MCF 10A (cell line): ENCODE results near the gene TNPO3. TPM values are rescaled to one million over a fixed set of nuclear protein-coding genes. Genes with fewer than 3 reads are reported as not detected.

Source experiments
- BruUV-seq: library from RNA; stranded (reverse); fragments of 400-500 nt; replicated peaks from 2 replicates; lab custom pipeline; 2021; lab: Mats Ljungman, UMichigan
- CTCF ChIA-PET: fragments of 300-600 bp; sonication (Branson Sonifier 250); formaldehyde crosslinking; extraction: SDS; loops from one replicate; lab custom pipeline; 2021; ENCODE audit warnings: antibody characterized with exemption, inconsistent platforms; lab: Yijun Ruan, JAX
- POLR2A ChIA-PET: fragments of 300-600, 350-650 bp; sonication (Branson Sonifier 250); formaldehyde crosslinking; extraction: SDS; loops from one replicate; lab custom pipeline; 2020; ENCODE audit warnings: antibody characterized with exemption, inconsistent platforms; lab: Yijun Ruan, JAX
- DNase-seq: peaks from one replicate; pipeline ENCODE4 v3.0.0-alpha.2; 2018; ENCODE audit not compliant: unreplicated experiment
- H3K27ac Mint-ChIP-seq: one replicate; pipeline ENCODE4 v1.8.0; 2022; ENCODE audit warnings: mild to moderate bottlenecking, low read depth, mixed read lengths; ENCODE audit not compliant: unreplicated experiment
- H3K27me3 Mint-ChIP-seq: one replicate; pipeline ENCODE4 v1.8.0; 2022; ENCODE audit warnings: mixed read lengths; ENCODE audit not compliant: insufficient read depth, unreplicated experiment
- H3K36me3 Mint-ChIP-seq: one replicate; pipeline ENCODE4 v1.8.0; 2022; ENCODE audit warnings: mild to moderate bottlenecking, moderate library complexity, mixed read lengths; ENCODE audit not compliant: insufficient read depth, unreplicated experiment
- H3K4me1 Mint-ChIP-seq: one replicate; pipeline ENCODE4 v1.8.0; 2022; ENCODE audit warnings: mixed read lengths; ENCODE audit not compliant: insufficient read depth, unreplicated experiment
- H3K4me3 Mint-ChIP-seq: one replicate; pipeline ENCODE4 v1.8.0; 2022; ENCODE audit warnings: mild to moderate bottlenecking, moderate library complexity, mixed read lengths; ENCODE audit not compliant: unreplicated experiment
- H3K9me3 Mint-ChIP-seq: one replicate; pipeline ENCODE4 v1.8.0; 2022; ENCODE audit warnings: mixed read lengths; ENCODE audit not compliant: unreplicated experiment
- intact Hi-C: fragments of 100-400 bp; cut with micrococcal nuclease; formaldehyde crosslinking; loops from 2 replicates; pipeline ENCODE4 v1.14.1; 2022
- total RNA-seq: library from RNA; stranded (reverse); gene quantifications from 2 replicates; pipeline ENCODE4 v1.2.3, GENCODE V29; 2022
- TF ChIP-seq, protein P1 (sequence below): fragments of 200-600 bp; IDR thresholded peaks from one replicate; pipeline ENCODE4 v1.8.0; 2022; ENCODE audit warnings: antibody characterized with exemption, mild to moderate bottlenecking; ENCODE audit not compliant: unreplicated experiment

TNPO3 gene
- total RNA-seq, 1 experiment from 2014 or later: 42.3 TPM

DNA sequence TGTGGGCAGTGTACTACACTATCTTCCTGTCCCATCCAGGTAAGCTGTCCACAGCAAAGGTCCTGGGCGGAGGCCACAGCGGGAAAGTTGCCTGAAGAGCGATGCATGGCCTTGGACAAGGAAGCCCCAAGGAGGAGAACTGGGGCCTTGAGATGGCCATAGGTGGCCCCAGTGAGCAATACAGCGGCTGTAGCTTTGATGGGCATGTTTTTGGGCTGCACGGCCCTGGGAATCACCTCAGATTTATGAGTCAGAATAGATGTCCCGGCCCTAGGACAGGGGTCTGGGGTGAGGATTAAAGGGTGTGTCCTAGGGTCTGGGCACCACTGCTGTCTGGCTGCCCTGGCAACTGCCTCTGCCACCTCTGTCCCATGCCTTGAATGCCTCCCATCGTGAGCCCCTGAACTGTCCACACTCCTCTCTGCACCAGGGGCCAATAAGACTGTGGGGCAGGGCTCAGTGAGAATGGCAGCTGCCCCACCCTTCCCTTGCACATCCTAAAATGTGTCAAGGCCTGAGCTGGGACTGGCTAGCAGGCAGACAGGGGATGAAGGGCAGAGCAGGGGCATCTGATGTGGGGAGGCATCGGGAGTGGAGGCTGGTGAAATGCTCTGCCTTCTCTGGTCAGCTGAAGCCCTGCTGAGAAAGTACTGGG, 126.6 kb downstream of the TNPO3 start:
- POLR2A ChIA-PET: no interaction called here
- H3K9me3 Mint-ChIP-seq: no peaks in the 10 kb centered on the region
- no peak overlapping the region for H3K4me3 Mint-ChIP-seq
- CTCF ChIA-PET: interaction anchor here (0.7 kb wide), 1 partner anchor 502 kb away, joined by 3 read pairs; no protein-coding TSS in a partner anchor
- TF ChIP-seq, protein P1, sequence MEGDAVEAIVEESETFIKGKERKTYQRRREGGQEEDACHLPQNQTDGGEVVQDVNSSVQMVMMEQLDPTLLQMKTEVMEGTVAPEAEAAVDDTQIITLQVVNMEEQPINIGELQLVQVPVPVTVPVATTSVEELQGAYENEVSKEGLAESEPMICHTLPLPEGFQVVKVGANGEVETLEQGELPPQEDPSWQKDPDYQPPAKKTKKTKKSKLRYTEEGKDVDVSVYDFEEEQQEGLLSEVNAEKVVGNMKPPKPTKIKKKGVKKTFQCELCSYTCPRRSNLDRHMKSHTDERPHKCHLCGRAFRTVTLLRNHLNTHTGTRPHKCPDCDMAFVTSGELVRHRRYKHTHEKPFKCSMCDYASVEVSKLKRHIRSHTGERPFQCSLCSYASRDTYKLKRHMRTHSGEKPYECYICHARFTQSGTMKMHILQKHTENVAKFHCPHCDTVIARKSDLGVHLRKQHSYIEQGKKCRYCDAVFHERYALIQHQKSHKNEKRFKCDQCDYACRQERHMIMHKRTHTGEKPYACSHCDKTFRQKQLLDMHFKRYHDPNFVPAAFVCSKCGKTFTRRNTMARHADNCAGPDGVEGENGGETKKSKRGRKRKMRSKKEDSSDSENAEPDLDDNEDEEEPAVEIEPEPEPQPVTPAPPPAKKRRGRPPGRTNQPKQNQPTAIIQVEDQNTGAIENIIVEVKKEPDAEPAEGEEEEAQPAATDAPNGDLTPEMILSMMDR: no peak
- no peaks in the 10 kb centered on the region for H3K36me3 Mint-ChIP-seq
- intact Hi-C loops: no loop called here
- H3K27me3 Mint-ChIP-seq: peaks cover 13% of the 10 kb centered on the region
- no peak for DNase-seq
- no peak overlapping the region for H3K27ac Mint-ChIP-seq
- no peaks in the 10 kb centered on the region for H3K4me1 Mint-ChIP-seq
- BruUV-seq: no TSS peak

DNA sequence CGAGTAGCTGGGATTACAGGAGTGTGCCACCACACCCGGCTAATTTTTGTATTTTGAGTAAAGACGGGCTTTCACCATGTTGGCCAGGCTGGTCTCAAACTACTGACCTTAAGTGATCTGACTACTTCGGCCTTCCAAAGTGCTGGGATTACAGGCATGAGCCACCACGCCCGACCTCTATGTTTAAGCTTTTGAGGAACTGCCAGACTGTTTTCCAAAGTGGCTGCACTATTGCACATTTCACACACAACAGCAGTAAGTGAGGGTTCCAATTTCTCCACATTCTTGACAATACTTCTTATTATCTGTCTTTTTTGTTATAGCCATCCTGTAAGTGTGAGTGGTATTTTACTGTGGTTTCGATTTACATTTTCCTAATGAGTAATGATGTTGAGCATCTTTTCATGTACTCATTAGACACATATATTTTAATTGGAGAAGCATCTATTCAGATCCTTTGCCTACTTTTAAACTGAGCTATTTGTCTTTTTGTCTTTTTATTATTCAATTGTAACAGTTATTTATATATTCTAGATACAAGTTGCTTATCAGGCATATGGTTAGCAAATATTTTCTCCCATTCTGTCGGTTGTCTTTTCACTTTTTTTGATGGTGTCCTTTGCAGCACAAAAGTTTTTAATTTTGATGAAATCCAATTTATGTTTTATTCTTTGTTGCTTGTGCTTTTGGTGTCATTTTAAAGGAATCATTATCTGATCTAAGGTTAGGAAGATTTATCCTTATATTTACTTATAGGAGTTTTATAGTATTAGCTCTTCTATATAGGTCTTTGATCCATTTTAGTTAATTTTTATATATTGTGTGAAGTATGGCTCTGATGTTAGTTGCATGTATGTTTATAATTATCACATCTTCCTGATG, 130.0 kb downstream of the TNPO3 start:
- H3K4me3 Mint-ChIP-seq: no peak overlapping the region
- ChIA-PET POLR2A (interaction anchor here (0.6 to 0.7 kb wide), 2 partner anchors 1256 to 1582 kb away, joined by 3 read pairs; no protein-coding TSS in a partner anchor), CTCF (interaction anchor here (0.6 to 0.7 kb wide), 3 partner anchors 166 to 779 kb away, joined by 3 to 4 read pairs (median 3); no protein-coding TSS in a partner anchor)
- H3K27ac Mint-ChIP-seq: no peak overlapping the region
- H3K4me1 Mint-ChIP-seq: no peaks in the 10 kb centered on the region
- no peak for DNase-seq
- no peaks in the 10 kb centered on the region for H3K9me3 Mint-ChIP-seq
- peaks cover 38% of the 10 kb centered on the region for H3K27me3 Mint-ChIP-seq
- no peaks in the 10 kb centered on the region for H3K36me3 Mint-ChIP-seq
- intact Hi-C loops: no loop called here
- no TSS peak for BruUV-seq
- TF ChIP-seq, protein P1: no peak

DNA sequence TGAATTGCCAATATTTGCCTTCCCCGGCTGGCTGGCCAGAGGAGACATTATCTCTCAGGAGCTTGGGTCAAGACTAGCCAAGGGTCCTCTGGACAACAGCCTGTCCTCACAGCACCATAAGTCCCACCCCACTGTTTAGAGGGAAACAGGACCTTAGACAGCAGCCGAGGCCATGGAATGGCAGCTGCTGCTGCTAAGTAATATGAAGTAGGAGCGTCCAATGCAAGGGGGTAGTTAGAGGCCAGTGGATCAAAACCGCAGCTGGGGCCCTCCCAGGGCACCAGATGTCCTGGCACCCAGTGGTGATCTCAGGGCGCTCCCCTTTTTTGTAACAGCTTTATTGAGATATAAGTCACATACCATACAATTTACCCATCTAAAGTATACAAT, 131.5 kb downstream of the TNPO3 start:
- no TSS peak for BruUV-seq
- Mint-ChIP-seq H3K27ac (no peak overlapping the region), H3K27me3 (peaks cover 52% of the 10 kb centered on the region), H3K9me3 (no peaks in the 10 kb centered on the region), H3K4me1 (no peaks in the 10 kb centered on the region), H3K36me3 (no peaks in the 10 kb centered on the region), H3K4me3 (no peak overlapping the region)
- ChIA-PET CTCF (interaction anchor here (0.6 to 1.1 kb wide), 3 partner anchors 9 to 40 kb away, joined by 3 read pairs; no protein-coding TSS in a partner anchor), POLR2A (interaction anchor here (0.9 kb wide), 1 partner anchor 15 kb away, joined by 4 read pairs; the partner anchor contains the start of gene IRF5)
- DNase-seq: no peak
- intact Hi-C loops: no loop called here
- TF ChIP-seq, protein P1: no peak
